Spleen (tissue), 7 donors: ENCODE measurements around the gene ARHGAP6.

Experiments used
- POLR2A ChIP-seq, 3 donors: fragments of 450-650 bp; IDR thresholded peaks; one replicate each; pipeline ENCODE4 v1.5.1; 2017; ENCODE audit warnings: antibody characterized with exemption in 3 of 3, mild to moderate bottlenecking in 1 of 3
- TF ChIP-seq, protein P1 (sequence below), 11 experiments: fragments of 200-600 bp in 7 of 11; fragments of 450-650 bp in 4 of 11; sonication (generic) in 4 of 11; IDR thresholded peaks in 8 of 11; conservative IDR thresholded peaks in 3 of 11; 1 replicate in 7 of 11; 2 replicates in 4 of 11; pipeline versions ENCODE4 v1.4.0 to v1.8.0; 2016 to 2021; ENCODE audit warnings: antibody characterized with exemption in 11 of 11, inconsistent platforms in 4 of 11, mild to moderate bottlenecking in 1 of 11
- donor health status: DM: no; HTN: no; CAD: no; lungs with moderate emphysema.
- donor health status: DM: no; HTN: no; CAD: no.
- donor health status: DM: no; HTN: no; CAD: no.

DNA sequence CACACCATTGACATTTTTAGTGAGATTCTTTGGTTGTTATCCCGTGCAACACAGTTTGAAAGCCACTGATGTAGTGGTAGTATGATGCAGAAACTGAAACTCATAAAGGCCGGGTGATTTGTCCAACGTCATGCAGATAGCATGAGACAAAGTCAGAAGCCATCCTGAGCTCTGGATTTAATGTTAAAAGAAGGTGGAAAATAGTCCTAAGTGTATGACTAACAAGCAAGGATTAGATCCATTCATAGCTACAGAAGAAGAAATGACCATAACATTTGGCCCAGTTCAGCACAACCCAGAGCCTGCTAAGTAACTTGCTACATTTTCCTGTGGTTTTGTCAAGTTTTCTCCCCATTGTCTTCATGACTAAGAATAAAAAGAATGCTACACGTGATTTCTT is 230.2 kb downstream of the ARHGAP6 start:
- TF ChIP-seq, protein P1, sequence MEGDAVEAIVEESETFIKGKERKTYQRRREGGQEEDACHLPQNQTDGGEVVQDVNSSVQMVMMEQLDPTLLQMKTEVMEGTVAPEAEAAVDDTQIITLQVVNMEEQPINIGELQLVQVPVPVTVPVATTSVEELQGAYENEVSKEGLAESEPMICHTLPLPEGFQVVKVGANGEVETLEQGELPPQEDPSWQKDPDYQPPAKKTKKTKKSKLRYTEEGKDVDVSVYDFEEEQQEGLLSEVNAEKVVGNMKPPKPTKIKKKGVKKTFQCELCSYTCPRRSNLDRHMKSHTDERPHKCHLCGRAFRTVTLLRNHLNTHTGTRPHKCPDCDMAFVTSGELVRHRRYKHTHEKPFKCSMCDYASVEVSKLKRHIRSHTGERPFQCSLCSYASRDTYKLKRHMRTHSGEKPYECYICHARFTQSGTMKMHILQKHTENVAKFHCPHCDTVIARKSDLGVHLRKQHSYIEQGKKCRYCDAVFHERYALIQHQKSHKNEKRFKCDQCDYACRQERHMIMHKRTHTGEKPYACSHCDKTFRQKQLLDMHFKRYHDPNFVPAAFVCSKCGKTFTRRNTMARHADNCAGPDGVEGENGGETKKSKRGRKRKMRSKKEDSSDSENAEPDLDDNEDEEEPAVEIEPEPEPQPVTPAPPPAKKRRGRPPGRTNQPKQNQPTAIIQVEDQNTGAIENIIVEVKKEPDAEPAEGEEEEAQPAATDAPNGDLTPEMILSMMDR (IDR thresholded peaks at IDR 0.05 in 8 of 11, conservative IDR thresholded peaks at IDR 0.05 in 3 of 11): no peak
- no peak for TF ChIP-seq POLR2A (IDR thresholded peaks at IDR 0.05)
